Coronary artery (tissue), 2 donors: ENCODE data around the gene CYB5RL.
"Not testable (repeated sequence)": the region's sequence is repeated elsewhere in the genome, so short reads cannot be mapped to it uniquely, and the experiment has no call there.

Source experiments
- DNase-seq: peaks from one replicate; pipeline ENCODE4 v3.0.0-alpha.2; 2017; ENCODE audit warnings: low spot score
- H3K27ac ChIP-seq, 2 donors: fragments of 200-600 bp; sonication (generic); one replicate each; pipeline ENCODE4 v1.5.1; 2016 to 2019
- H3K4me3 ChIP-seq: fragments of 200-600 bp; sonication (generic); 2 replicates; pipeline ENCODE4 v1.5.1; 2016; ENCODE audit warnings: mild to moderate bottlenecking, moderate library complexity
- CTCF ChIP-seq: fragments of 200-600 bp; sonication (generic); IDR thresholded peaks from one replicate; pipeline ENCODE4 v1.5.1; 2019; ENCODE audit warnings: antibody characterized with exemption

CYB5RL gene

GRCh38 chr1:54234284-54234683, 34.5 kb upstream of the CYB5RL start:
- no peak for TF ChIP-seq CTCF
- no peak overlapping the region for H3K27ac ChIP-seq
- DNase-seq = no peak
- H3K4me3 ChIP-seq = no peak overlapping the region

- H3K4me3 ChIP-seq, DNase-seq, H3K27ac ChIP-seq: not testable (repeated sequence)
These were observed 33.4 kb upstream of the CYB5RL start for GRCh38 chr1:54233196-54233595.

GRCh38 chr1:54230507-54231339, 30.9 kb upstream of the CYB5RL start:
- no peak for DNase-seq
- TF ChIP-seq CTCF = no peak
- Histone ChIP-seq H3K27ac (no peak overlapping the region), H3K4me3 (no peak overlapping the region)

- no peak for DNase-seq
- no peak for TF ChIP-seq CTCF
- no peak overlapping the region for H3K4me3 ChIP-seq
- no peak overlapping the region for H3K27ac ChIP-seq
These were observed 29.6 kb upstream of the CYB5RL start for GRCh38 chr1:54229281-54229891.

- TF ChIP-seq CTCF = no peak
- DNase-seq = no peak
- no peak overlapping the region for H3K27ac ChIP-seq
- no peak overlapping the region for H3K4me3 ChIP-seq
These were observed 28.8 kb upstream of the CYB5RL start for GRCh38 chr1:54228638-54229079.

- peak overlapping the region; percentile 2 to 62 for H3K27ac ChIP-seq
- TF ChIP-seq CTCF = no peak
- no peak for DNase-seq
- H3K4me3 ChIP-seq = no peak overlapping the region
These were observed 28.1 kb upstream of the CYB5RL start for GRCh38 chr1:54227891-54228310.

- no peak for DNase-seq
- no peak overlapping the region for H3K4me3 ChIP-seq
- H3K27ac ChIP-seq = peak overlapping the region in 1 of 2 donors; percentile 62
- TF ChIP-seq CTCF = no peak
These were observed 27.3 kb upstream of the CYB5RL start for GRCh38 chr1:54227091-54227602.
